SK-N-SH treated with all-trans-retinoic acid at 6 μM for 48 hours (cell line): Measurements from ENCODE around the gene NBAS.

Experiments used
- ATAC-seq: fragments of 200-7000 bp; cut with Tn5 transposase; 3 replicates; pipeline ENCODE4 v1.9.1; 2020; ENCODE audit warnings: mild to moderate bottlenecking, moderate library complexity
- ARNTL ChIP-seq: fragments of 450-650 bp; formaldehyde crosslinking; IDR thresholded peaks from 2 replicates; pipeline ENCODE4 v1.5.0; 2020; ENCODE audit warnings: low read depth, mild to moderate bottlenecking, moderate library complexity, borderline replicate concordance
- BACH2 ChIP-seq: fragments of 250-450 bp; sonication (Bioruptor Pico); IDR thresholded peaks from 2 replicates; pipeline ENCODE4 v1.9.0; 2021; ENCODE audit warnings: mild to moderate bottlenecking, borderline replicate concordance
- CSDC2 ChIP-seq: fragments of 250-450 bp; sonication (Bioruptor Pico); IDR thresholded peaks from 2 replicates; pipeline ENCODE4 v1.5.0; 2020; ENCODE audit warnings: mild to moderate bottlenecking, moderate library complexity
- CSRNP3 ChIP-seq: fragments of 250-450 bp; sonication (Bioruptor Pico); IDR thresholded peaks from 2 replicates; pipeline ENCODE4 v1.5.1; 2021; ENCODE audit warnings: mild to moderate bottlenecking, moderate library complexity
- ESRRG ChIP-seq: fragments of 250-450 bp; sonication (Bioruptor Pico); IDR thresholded peaks from 2 replicates; pipeline ENCODE4 v1.6.1; 2021; ENCODE audit warnings: mild to moderate bottlenecking
- GLIS3 ChIP-seq: fragments of 250-450 bp; sonication (Bioruptor Pico); IDR thresholded peaks from 2 replicates; pipeline ENCODE4 v1.5.0; 2020; ENCODE audit warnings: mild to moderate bottlenecking, moderate library complexity
- ISL1 ChIP-seq: fragments of 250-450 bp; sonication (Bioruptor Pico); IDR thresholded peaks from 2 replicates; pipeline ENCODE4 v2.1.2; 2022; ENCODE audit warnings: mild to moderate bottlenecking, moderate library complexity
- OSR1 ChIP-seq: fragments of 250-450 bp; sonication (Bioruptor Pico); IDR thresholded peaks from 2 replicates; pipeline ENCODE4 v1.8.0; 2022; ENCODE audit warnings: moderate library complexity, mild to moderate bottlenecking, inconsistent platforms
- PATZ1 ChIP-seq: fragments of 250-450 bp; sonication (Bioruptor Pico); IDR thresholded peaks from 2 replicates; pipeline ENCODE4 v1.8.0; 2020; ENCODE audit warnings: mild to moderate bottlenecking, moderate library complexity, borderline replicate concordance
- POU6F1 ChIP-seq: fragments of 250-450 bp; sonication (Bioruptor Pico); IDR thresholded peaks from 2 replicates; pipeline ENCODE4 v1.8.0; 2021; ENCODE audit warnings: low read depth, mild to moderate bottlenecking, moderate library complexity, borderline replicate concordance
- PPARA ChIP-seq: fragments of 250-450 bp; sonication (Bioruptor Pico); IDR thresholded peaks from 2 replicates; pipeline ENCODE4 v1.5.0; 2020; ENCODE audit warnings: mild to moderate bottlenecking, borderline replicate concordance
- RARB ChIP-seq: fragments of 250-450 bp; sonication (Bioruptor Pico); IDR thresholded peaks from 2 replicates; pipeline ENCODE4 v1.8.0; 2021; ENCODE audit warnings: mild to moderate bottlenecking, moderate library complexity
- SNAI2 ChIP-seq: fragments of 250-450 bp; sonication (Bioruptor Pico); IDR thresholded peaks from 2 replicates; pipeline ENCODE4 v1.5.0; 2020; ENCODE audit warnings: mild to moderate bottlenecking, moderate library complexity
- TCF4 ChIP-seq: fragments of 250-450 bp; sonication (Bioruptor Pico); IDR thresholded peaks from 2 replicates; pipeline ENCODE4 v1.8.0; 2021; ENCODE audit warnings: mild to moderate bottlenecking, moderate library complexity, borderline replicate concordance
- TOX ChIP-seq: fragments of 250-450 bp; sonication (Bioruptor Pico); IDR thresholded peaks from 2 replicates; pipeline ENCODE4 v1.8.0; 2021; ENCODE audit warnings: mild to moderate bottlenecking, moderate library complexity, borderline replicate concordance
- TSHZ2 ChIP-seq: fragments of 250-450 bp; sonication (Bioruptor Pico); IDR thresholded peaks from 2 replicates; pipeline ENCODE4 v1.5.0; 2020; ENCODE audit warnings: mild to moderate bottlenecking, moderate library complexity
- ZC3H10 ChIP-seq: fragments of 250-450 bp; sonication (Bioruptor Pico); IDR thresholded peaks from 2 replicates; pipeline ENCODE4 v1.5.1; 2021; ENCODE audit warnings: mild to moderate bottlenecking, moderate library complexity
- ZFP3 ChIP-seq: fragments of 250-450 bp; sonication (Bioruptor Pico); IDR thresholded peaks from 2 replicates; pipeline ENCODE4 v1.5.0; 2020; ENCODE audit warnings: mild to moderate bottlenecking, moderate library complexity
- ZFP30 ChIP-seq: fragments of 450-650 bp; formaldehyde crosslinking; IDR thresholded peaks from 2 replicates; pipeline ENCODE4 v1.5.0; 2022; ENCODE audit warnings: mild to moderate bottlenecking, moderate library complexity
- ZNF565 ChIP-seq: fragments of 450-650 bp; formaldehyde crosslinking; conservative IDR thresholded peaks from 2 replicates; pipeline ENCODE4 v1.5.0; 2020; ENCODE audit warnings: low read depth, mild to moderate bottlenecking, moderate library complexity
- ZNF70 ChIP-seq: fragments of 450-650 bp; formaldehyde crosslinking; IDR thresholded peaks from 2 replicates; pipeline ENCODE4 v1.5.0; 2020; ENCODE audit warnings: mild to moderate bottlenecking, moderate library complexity
- ZNF8 ChIP-seq: fragments of 450-650 bp; formaldehyde crosslinking; IDR thresholded peaks from 2 replicates; pipeline ENCODE4 v1.5.0; 2020; ENCODE audit warnings: mild to moderate bottlenecking, moderate library complexity

Gene NBAS

GRCh38 chr2:15311201-15311907, 249.8 kb downstream of the NBAS start:
- TF ChIP-seq CSRNP3 (CRISPR knock-in tag) = no peak
- no peak for TF ChIP-seq ESRRG
- no peak for TF ChIP-seq ISL1 (CRISPR knock-in tag)
- no peak for TF ChIP-seq SNAI2
- TF ChIP-seq TOX (CRISPR knock-in tag) = no peak
- no peak for ATAC-seq

- ATAC-seq = no peak
- TF ChIP-seq SNAI2 (no peak), ZC3H10 (CRISPR knock-in tag) (no peak), PPARA (CRISPR knock-in tag) (no peak), ZFP30 (CRISPR knock-in tag) (no peak), ZNF565 (CRISPR knock-in tag) (no peak), POU6F1 (no peak), OSR1 (no peak), CSRNP3 (CRISPR knock-in tag) (no peak)
Observed at GRCh38 chr2:15307526-15307925, 253.6 kb downstream of the NBAS start.

- no peak for TF ChIP-seq CSDC2 (CRISPR knock-in tag)
- ATAC-seq = no peak
Observed at GRCh38 chr2:15306706-15307105, 254.4 kb downstream of the NBAS start.

- TF ChIP-seq GLIS3 (CRISPR knock-in tag) = no peak
- no peak for TF ChIP-seq BACH2 (CRISPR knock-in tag)
- no peak for TF ChIP-seq ARNTL (CRISPR knock-in tag)
- no peak for TF ChIP-seq TCF4 (CRISPR knock-in tag)
- no peak for TF ChIP-seq RARB (CRISPR knock-in tag)
- no peak for TF ChIP-seq ZFP3 (CRISPR knock-in tag)
- no peak for TF ChIP-seq ZC3H10 (CRISPR knock-in tag)
- no peak for TF ChIP-seq OSR1
- no peak for TF ChIP-seq ZNF70 (CRISPR knock-in tag)
- no peak for TF ChIP-seq ZNF8
- TF ChIP-seq TSHZ2 (CRISPR knock-in tag) = no peak
- TF ChIP-seq ZNF565 (CRISPR knock-in tag) = no peak
- TF ChIP-seq, all 23 proteins: peak for 0
- no peak for ATAC-seq
Observed at GRCh38 chr2:15303874-15304273, 257.3 kb downstream of the NBAS start.

- TF ChIP-seq ESRRG (no peak), ARNTL (CRISPR knock-in tag) (no peak), SNAI2 (no peak), ZNF70 (CRISPR knock-in tag) (no peak), PATZ1 (no peak)
- peak; percentile 40; the same call in 2 of the 3 replicates for ATAC-seq
Observed at GRCh38 chr2:15302154-15302553, 259.0 kb downstream of the NBAS start.
